Lung (tissue), 12 donors: ENCODE results near the gene MYPOP. TPM values are rescaled to one million over a fixed set of nuclear protein-coding genes. Genes with fewer than 3 reads are reported as not detected.
"Not testable (repeated sequence)": the region's sequence is repeated elsewhere in the genome, so short reads cannot be mapped to it uniquely, and the experiment has no call there.

Source experiments
- ATAC-seq: fragments of 200-7000 bp; cut with Tn5 transposase; one replicate; pipeline ENCODE4 v1.9.1; 2020; ENCODE audit warnings: moderate number of reproducible peaks; ENCODE audit not compliant: insufficient read depth, low FRiP score
- DNase-seq, 3 donors: peaks; one replicate each; pipeline ENCODE4 v3.0.0-alpha.2; 2013 to 2017
- H3K27ac ChIP-seq, 2 donors: one replicate each; pipeline ENCODE4 v1.5.1; 2013; ENCODE audit warnings: mild to moderate bottlenecking in 2 of 2, moderate library complexity in 2 of 2, control low read depth in 1 of 2, inconsistent platforms in 1 of 2, low read depth in 1 of 2, low read length in 1 of 2
- H3K27me3 ChIP-seq, 3 donors: one replicate each; pipeline ENCODE4 v1.5.1; 2013; ENCODE audit warnings: low read length in 2 of 3; ENCODE audit not compliant: control insufficient read depth in 3 of 3, insufficient read depth in 3 of 3
- H3K36me3 ChIP-seq, 4 donors: one replicate each; pipeline ENCODE4 v1.5.1; 2013; ENCODE audit warnings: low read length in 4 of 4, mild to moderate bottlenecking in 1 of 4, moderate library complexity in 1 of 4; ENCODE audit not compliant: control insufficient read depth in 4 of 4, insufficient read depth in 4 of 4
- H3K4me1 ChIP-seq, 5 donors: one replicate each; pipeline ENCODE4 v1.5.1; 2013; ENCODE audit warnings: low read length in 5 of 5, mild to moderate bottlenecking in 2 of 5, moderate library complexity in 1 of 5; ENCODE audit not compliant: control insufficient read depth in 5 of 5, insufficient read depth in 5 of 5
- H3K4me3 ChIP-seq: one replicate; pipeline ENCODE4 v1.5.1; 2013; ENCODE audit warnings: mild to moderate bottlenecking, control low read depth, moderate library complexity
- H3K9ac ChIP-seq, 2 donors: one replicate each; pipeline ENCODE4 v1.5.1; 2013; ENCODE audit warnings: low read length in 2 of 2, control low read depth in 1 of 2; ENCODE audit not compliant: insufficient read depth in 1 of 2
- H3K9me3 ChIP-seq, 4 donors: one replicate each; pipeline ENCODE4 v1.5.1; 2013; ENCODE audit warnings: low read length in 3 of 4, mild to moderate bottlenecking in 1 of 4, moderate library complexity in 1 of 4; ENCODE audit not compliant: control insufficient read depth in 4 of 4, insufficient read depth in 3 of 4
- CTCF ChIP-seq: IDR thresholded peaks from 2 replicates; pipeline ENCODE4 v1.5.1; 2012; ENCODE audit warnings: mild to moderate bottlenecking; ENCODE audit errors: control extremely low read depth, extremely low read depth
- WGBS, 2 donors: extraction: QIAGEN DNeasy Blood & Tissue Kit; methylation state at CpG; one replicate each; pipeline ENCODE4 v1.1.7; 2013; 5-methylcytosine and 5-hydroxymethylcytosine counted together
- polyA plus RNA-seq, 2 donors: library from polyadenylated mRNA; stranded (reverse); fragments of 200-250 nt; gene quantifications; one replicate each; pipeline ENCODE4 v1.2.1, GENCODE V29; 2013
- total RNA-seq, 2 donors: library from RNA; depleted of rRNA in 1 of 2; stranded (reverse); fragments of >200 nt in 1 of 2; gene quantifications; one replicate each; pipeline ENCODE4 v1.2.1, GENCODE V29; 2014 to 2021
- donor health status: control.
- donor health status: control.
- donor health status: Bipolar disorder and iron deficiency.
- donor health status: healthy.
- donor health status: DM: yes; HTN: yes; CAD: no.

The MYPOP gene
- total and polyA plus RNA-seq, 4 donors = 2.9 to 6.7 (median 4.5) TPM

DNA sequence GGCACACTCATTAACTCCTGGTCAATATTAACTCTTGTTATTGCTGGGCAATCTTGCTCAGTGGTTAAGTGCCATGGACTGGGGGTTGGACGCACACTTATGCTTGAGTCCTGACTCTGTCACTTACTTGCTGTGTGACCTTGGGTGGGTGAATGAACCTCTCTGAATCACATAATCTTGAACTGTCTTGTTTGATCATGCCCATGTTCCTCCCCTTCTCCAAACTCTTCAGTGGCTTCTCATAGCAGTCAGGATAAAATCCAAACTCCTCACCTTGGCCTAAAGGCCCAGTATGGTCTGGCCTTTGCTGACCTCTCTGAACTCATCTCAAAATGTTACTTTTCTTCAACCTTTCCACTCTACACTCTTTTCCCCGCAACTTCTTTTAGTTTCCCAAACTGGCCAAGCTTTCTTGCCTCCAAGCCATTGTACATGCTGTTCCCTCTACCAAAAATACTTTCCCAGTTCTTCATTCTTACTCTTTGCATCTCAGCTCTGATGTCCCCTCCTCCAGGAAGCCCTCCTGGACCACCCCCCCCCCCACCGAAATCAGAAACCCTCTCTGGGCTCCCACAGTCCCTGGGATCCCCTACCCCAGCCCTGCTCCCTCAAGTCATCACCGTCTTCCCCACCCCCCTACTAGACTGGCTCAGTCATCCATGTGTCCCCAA lies 2.4 kb downstream of the MYPOP start:
- 96 to 100% methylated on average over 4 of the region's 4 CpGs for WGBS, 2 donors
- no peaks in the 10 kb centered on the region for H3K27me3 ChIP-seq
- no peak for TF ChIP-seq CTCF

DNA sequence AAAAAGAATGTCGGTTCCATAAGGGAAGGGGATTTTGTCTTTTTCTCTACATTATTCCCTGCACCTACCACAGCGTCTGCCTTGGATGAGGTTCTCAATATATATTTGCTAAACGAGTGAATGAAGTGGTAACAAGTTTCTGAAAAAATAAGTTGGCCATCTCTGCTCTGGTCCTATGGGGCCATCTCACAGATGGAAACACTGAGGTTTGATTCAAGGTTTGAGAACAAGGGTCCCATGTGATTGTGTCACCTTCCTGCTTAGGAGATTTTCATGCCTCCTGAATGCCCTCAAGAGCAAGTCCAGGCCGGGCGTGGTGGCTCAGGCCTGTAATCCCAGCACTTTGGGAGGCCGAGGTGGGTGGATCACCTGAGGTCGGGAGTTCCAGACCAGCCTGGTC lies 3.2 kb downstream of the MYPOP start:
- Histone ChIP-seq H3K9ac (no peak overlapping the region), H3K9me3 (no peaks in the 10 kb centered on the region), H3K27ac (no peak overlapping the region), H3K4me3 (no peak overlapping the region), H3K27me3 (no peaks in the 10 kb centered on the region), H3K36me3 (peaks cover 2 to 16% (median 6%) of the 10 kb centered on the region in 4 donors), H3K4me1 (peaks cover 0 to 14% (median 6%) of the 10 kb centered on the region in 5 donors)
- ATAC-seq = no peak
- TF ChIP-seq CTCF = no peak
- WGBS, 2 donors = 97 to 99% methylated on average over 7 of the region's 7 CpGs
- no peak for DNase-seq

More for the DNA sequence above, 2.4 kb downstream of the MYPOP start:
- Histone ChIP-seq H3K9ac (no peak overlapping the region), H3K4me3 (no peak overlapping the region), H3K9me3 (no peaks in the 10 kb centered on the region), H3K4me1 (peaks cover 0 to 14% (median 6%) of the 10 kb centered on the region in 5 donors), H3K36me3 (peaks cover 2 to 16% (median 6%) of the 10 kb centered on the region in 4 donors), H3K27ac (no peak overlapping the region)
- DNase-seq (no peak), ATAC-seq (no peak)

DNA sequence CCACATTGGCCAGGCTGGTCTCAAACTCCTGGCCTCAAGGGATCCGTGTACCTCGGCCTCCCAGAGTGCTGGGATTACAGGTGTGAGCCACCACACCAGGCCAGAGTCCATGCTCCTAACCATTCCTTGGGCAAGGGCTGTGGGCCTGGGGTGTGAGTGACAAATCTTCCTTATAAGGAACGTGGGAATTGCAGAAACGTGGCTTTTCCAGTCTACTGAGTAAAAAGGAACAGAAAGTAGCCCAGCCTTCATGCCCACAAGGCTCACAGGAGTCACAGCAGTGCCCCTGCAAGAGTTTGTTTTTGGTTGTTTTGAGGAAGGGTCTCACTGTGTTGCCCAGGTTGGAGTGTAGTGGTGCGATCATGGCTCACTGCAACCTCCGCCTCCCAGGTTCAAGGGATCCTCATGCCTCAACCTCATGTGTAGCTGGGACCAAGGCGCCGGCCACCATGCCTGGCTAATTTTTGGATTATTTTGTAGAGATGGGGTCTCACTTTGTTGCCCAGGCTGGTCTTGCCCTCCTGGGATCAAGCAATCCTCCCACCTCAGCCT lies 5.1 kb downstream of the MYPOP start:
- no peak for DNase-seq
- Histone ChIP-seq H3K9me3 (no peaks in the 10 kb centered on the region), H3K4me3 (no peak overlapping the region), H3K4me1 (peaks cover 0 to 10% (median 6%) of the 10 kb centered on the region in 5 donors), H3K27me3 (no peaks in the 10 kb centered on the region), H3K36me3 (peaks cover 2 to 16% (median 6%) of the 10 kb centered on the region in 4 donors), H3K9ac (no peak overlapping the region), H3K27ac (no peak overlapping the region)
- no peak for TF ChIP-seq CTCF
- whole genome bisulfite sequencing, 2 donors = 90 to 91% methylated on average over 8 of the region's 8 CpGs
- ATAC-seq = no peak

DNA sequence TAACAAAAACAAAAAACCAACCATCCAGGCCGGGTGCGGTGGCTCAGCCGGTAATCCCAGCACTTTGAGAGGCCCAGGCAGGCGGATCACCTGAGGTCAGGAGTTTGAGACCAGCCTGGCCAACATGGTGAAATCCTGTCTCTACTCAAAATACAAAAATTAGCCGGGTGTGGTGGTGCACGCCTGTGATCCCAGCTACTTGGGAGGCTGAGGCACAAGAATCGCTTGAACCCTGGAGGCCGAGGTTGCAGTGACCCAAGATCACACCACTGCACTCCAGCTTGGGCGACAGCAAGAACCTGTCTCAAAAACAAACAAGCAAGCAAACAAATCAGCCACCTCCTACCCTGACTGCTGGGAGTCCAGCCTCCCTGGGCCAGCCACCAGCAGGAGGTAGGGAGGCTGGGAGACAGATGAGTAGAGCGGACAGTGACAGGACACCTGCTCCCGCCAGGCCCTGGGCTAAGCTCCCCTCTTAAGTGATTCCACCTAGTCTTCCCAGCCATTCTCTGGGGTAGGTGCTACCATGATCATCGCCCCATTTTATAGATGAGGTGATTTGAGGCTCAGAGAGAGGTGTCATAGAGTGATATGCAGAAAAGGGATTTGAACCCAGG lies 6.3 kb downstream of the MYPOP start:
- not testable (repeated sequence) for H3K4me3 ChIP-seq, ATAC-seq, H3K9ac ChIP-seq, H3K27ac ChIP-seq, H3K4me1 ChIP-seq, DNase-seq, H3K27me3 ChIP-seq, H3K9me3 ChIP-seq
- 95 to 98% methylated on average over 12 of the region's 12 CpGs for WGBS, 2 donors
- peaks cover 2 to 21% (median 6%) of the 10 kb centered on the region in 4 donors for H3K36me3 ChIP-seq
